ENCODE measurements around the gene RCAN1. TPM values are rescaled to one million over a fixed set of nuclear protein-coding genes. Genes with fewer than 3 reads are reported as not detected.

The RCAN1 gene
- total and polyA plus RNA-seq, 9 of the 15 experiments (the other 6 are each of a cell fraction or from before 2014, with no cell fraction given): 4.4 to 16.5 (median 12.3) TPM

- TF ChIP-seq ZNF274 (IDR thresholded peaks at IDR 0.05; ENCODE audit: borderline replicate concordance, low read depth, low read length): no peak
- TF ChIP-seq SREBF1 (IDR thresholded peaks at IDR 0.05; ENCODE audit: borderline replicate concordance, low read depth, low read length): no peak
Measured at GRCh38 chr21:34647555-34647954, 32.6 kb upstream of the RCAN1 start (continued).

DNA sequence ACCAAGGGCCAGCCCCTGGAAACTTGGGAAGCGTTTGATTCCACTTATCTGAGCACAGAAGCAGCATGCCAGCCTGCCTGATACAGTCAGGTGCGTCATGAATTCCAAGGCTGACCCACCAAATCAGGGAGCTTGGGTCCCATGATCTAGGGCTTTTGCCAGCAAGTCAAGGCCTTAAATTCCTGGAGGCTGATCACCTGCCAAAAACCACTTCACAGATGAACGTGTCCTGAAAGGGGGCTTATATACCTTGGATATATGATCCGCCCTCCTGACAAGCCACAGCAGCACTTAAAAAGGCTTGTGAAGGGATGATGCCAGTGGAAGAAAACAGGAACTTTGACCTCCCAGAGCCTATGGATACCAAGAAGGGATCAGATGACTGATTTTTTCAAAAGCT lies 29.9 kb upstream of the RCAN1 start:
- no peak for DNase-seq (ENCODE audit: extremely low read depth in 1 of 4, low spot score in 3 of 4)
- WGBS (ENCODE audit: insufficient coverage, low coverage, missing lambda C conversion rate): 9% methylated on average over 4 of the region's 4 CpGs
- intact Hi-C loops (cut with micrococcal nuclease): no loop called here

More for the DNA sequence above, 29.9 kb upstream of the RCAN1 start:
- Histone ChIP-seq H3K36me3 (ENCODE audit: control insufficient read depth, insufficient read depth, low read length) (no peaks in the 10 kb centered on the region), H3K4me1 (replicated peaks in 1 of 2; ENCODE audit: control insufficient read depth in 2 of 2, insufficient read depth in 2 of 2, low read length in 2 of 2) (peaks cover 0 to 11% of the 10 kb centered on the region in 2 experiments; a peak in 3 of 5 replicates), H3K4me2 (ENCODE audit: insufficient read depth, low read length) (no peak overlapping the region), H4K20me1 (replicated peaks; ENCODE audit: control insufficient read depth, insufficient read depth, low read length) (no peaks in the 10 kb centered on the region), H2AFZ (ENCODE audit: low read depth, low read length) (no peak overlapping the region), H3K9me3 (replicated peaks; ENCODE audit: control insufficient read depth, insufficient read depth, low read depth, low read length) (no peaks in the 10 kb centered on the region), H3K9me1 (ENCODE audit: control insufficient read depth, insufficient read depth, low read length) (no peaks in the 10 kb centered on the region), H3K9ac (ENCODE audit: insufficient read depth in 1 of 2, low read depth in 2 of 2, low read length in 2 of 2) (no peak overlapping the region), H3K79me2 (ENCODE audit: control insufficient read depth, insufficient read depth, low read length) (no peaks in the 10 kb centered on the region), H3K27me3 (ENCODE audit: control insufficient read depth in 2 of 2, insufficient read depth in 2 of 2, low read length in 2 of 2) (peaks cover 28 to 39% of the 10 kb centered on the region in 2 experiments), H3K4me3 (no peak overlapping the region), H3K27ac (ENCODE audit: extremely low read depth, low read depth, low read length) (no peak overlapping the region)
- CTCF ChIA-PET (ENCODE audit: low intra/inter-chr PET ratio): no interaction called here
- FAIRE-seq (no peak), ATAC-seq (no peak)
- no TSS peak for BruUV-seq (replicated peaks)
- in situ Hi-C loops (cut with MboI): loop anchor here (25.0 kb wide), 1 partner anchor 258 kb away; the partner anchor contains the start of gene SMIM11
- TF ChIP-seq SLC30A9 (CRISPR knock-in tag; IDR thresholded peaks at IDR 0.05) (no peak), ZNF79 (CRISPR knock-in tag; IDR thresholded peaks at IDR 0.05; ENCODE audit: low read depth) (no peak), NFIX (CRISPR knock-in tag; IDR thresholded peaks at IDR 0.05; ENCODE audit: low read depth) (no peak), BRCA1 (IDR thresholded peaks at IDR 0.05) (no peak), BRCA1 (CRISPR knock-in tag; IDR thresholded peaks at IDR 0.05) (no peak), CHD4 (IDR thresholded peaks at IDR 0.05; ENCODE audit: insufficient read depth, insufficient replicate concordance, low read depth, low read length, poor library complexity, severe bottlenecking) (no peak), XRCC5 (IDR thresholded peaks at IDR 0.05; ENCODE audit: low read depth, low read length) (no peak), LEF1 (IDR thresholded peaks at IDR 0.05) (no peak), PPARD (CRISPR knock-in tag; IDR thresholded peaks at IDR 0.05) (no peak)
- POLR2A ChIA-PET: no interaction called here
